SIG-M5 treated with dmso at 0.1 percent for 504 hours (cell line): ENCODE results near the gene PPP1R13B.

ENCODE experiments used
- DNase-seq: peaks from one replicate; lab custom pipeline; 2025; ENCODE audit not compliant: unreplicated experiment; lab: John Stamatoyannopoulos, UW

Gene PPP1R13B

DNA sequence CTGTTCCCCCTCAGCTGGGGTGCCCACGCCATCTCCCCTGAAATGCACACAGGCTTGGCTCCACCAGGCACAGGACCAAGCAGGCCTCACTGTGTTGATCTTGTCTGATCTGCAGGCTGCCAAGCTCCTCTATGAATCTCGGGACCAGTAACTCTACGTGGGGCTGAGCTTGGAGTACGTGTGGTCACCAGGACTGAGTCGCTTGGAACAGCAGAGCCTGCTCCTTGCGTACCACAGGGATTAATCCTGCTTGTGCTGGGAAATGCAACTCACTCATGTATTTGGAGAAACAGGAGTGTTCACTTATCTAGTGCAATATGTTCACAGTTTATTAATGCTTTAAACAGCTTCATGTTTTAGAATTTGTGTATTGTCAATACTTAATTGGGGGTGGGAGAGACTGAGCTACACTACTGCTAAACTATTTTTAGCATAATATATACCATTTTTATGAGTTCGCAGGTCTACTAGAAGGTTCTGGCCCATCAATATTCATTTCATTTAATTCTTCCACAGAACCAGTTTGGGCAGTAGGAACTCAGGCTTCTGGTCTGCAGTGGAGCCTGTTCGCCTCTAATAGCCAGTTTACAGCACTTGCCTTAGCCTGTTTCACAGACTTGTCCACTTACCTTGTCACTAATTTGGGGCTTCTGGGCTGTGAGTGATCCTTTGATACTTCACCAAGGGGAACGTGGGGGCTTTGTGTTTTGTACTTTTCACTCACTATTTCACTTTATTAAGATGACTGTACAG lies 114.3 kb downstream of the PPP1R13B start:
- no peak for DNase-seq

DNA sequence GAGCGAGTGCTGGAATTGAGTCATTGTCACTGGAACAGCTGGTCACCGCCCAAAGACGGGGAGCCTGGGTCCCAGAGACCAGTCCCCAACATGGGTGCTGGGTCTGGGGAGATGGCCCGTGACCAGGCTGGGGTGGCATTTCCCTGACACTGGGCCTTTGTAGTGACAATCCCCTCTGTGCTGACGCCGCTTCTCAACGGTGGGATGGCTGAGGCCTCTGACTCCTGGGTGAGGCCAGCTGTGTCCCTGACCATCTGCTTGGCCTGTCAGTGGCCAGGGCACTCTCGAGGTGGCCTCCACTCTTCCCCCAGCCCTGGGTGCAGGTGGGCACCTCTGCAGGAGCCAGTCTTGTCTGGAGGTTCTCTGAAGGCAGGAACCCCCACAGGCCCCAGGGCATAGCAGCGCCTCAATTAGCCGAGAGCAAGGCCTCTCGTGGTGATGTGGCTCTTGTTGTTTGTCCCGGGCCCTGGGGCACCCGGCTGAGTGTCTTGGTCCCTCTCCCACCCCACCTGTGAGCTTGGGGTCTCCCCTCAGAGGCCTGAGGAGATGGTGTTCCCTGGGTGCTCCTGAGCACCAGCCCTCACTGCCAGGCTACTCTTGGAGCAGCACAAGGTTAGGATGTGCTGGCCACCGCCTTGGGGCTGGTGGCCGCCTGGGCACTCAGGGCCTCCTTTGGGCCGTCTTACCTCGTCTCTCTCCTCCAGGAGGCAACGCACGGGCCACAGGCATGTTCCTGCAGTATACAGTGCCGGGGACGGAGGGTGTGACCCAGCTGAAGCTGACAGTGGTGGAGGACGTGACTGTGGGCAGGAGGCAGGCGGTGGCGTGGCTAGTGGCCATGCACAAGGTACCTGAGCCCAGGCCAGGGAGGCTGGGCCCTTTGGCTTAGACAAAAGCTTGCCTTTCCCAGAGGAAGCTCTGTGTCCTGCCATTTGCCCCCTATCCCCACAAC lies 115.2 kb downstream of the PPP1R13B start:
- no peak for DNase-seq

DNA sequence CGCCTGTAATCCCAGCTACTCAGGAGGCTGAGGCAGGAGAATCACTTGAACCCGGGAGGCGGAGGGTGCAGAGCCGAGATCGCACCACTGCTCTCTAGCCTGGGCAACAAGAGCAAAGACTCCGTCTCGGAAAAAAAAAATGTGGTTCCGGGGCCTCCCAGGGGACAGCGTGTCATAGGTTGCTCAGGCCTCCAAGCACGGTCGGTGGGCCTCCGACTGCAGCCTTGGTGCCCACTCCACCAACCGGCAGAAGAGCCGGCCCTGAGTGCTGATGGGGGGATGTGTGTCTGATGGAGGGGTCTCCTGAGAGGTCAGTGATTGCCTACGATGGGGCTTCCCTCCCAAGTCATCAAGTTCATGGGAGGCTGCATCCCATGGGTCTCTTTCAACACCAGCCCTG lies 115.9 kb downstream of the PPP1R13B start:
- no peak for DNase-seq

DNA sequence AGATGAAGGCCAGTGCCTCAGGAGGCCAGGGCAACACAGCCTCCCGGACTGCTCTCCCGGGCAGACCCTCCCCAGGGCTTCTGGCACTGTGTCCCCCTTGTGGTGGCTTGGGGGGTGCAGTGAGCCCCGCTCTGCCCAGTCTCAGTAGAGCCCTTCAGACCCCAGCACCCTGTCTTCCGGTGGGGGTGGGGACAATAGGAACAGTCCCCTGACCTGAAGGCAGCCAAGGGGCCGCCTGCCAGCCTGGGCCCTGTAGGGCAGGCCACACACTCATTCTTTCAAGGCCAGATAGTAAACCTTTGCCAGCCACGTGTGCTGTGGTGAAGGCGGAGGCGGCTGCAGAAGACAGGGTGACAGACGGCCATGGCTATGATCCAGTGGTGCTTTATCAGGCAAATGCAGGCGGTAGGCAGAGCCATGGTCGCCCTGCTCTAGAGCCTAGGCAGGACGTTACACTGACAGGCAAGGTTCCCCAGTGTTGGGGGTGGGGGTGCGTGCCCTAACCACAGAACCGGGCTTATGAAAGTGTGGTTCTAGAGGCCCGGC lies 116.8 kb downstream of the PPP1R13B start:
- DNase-seq, result no peak

DNA sequence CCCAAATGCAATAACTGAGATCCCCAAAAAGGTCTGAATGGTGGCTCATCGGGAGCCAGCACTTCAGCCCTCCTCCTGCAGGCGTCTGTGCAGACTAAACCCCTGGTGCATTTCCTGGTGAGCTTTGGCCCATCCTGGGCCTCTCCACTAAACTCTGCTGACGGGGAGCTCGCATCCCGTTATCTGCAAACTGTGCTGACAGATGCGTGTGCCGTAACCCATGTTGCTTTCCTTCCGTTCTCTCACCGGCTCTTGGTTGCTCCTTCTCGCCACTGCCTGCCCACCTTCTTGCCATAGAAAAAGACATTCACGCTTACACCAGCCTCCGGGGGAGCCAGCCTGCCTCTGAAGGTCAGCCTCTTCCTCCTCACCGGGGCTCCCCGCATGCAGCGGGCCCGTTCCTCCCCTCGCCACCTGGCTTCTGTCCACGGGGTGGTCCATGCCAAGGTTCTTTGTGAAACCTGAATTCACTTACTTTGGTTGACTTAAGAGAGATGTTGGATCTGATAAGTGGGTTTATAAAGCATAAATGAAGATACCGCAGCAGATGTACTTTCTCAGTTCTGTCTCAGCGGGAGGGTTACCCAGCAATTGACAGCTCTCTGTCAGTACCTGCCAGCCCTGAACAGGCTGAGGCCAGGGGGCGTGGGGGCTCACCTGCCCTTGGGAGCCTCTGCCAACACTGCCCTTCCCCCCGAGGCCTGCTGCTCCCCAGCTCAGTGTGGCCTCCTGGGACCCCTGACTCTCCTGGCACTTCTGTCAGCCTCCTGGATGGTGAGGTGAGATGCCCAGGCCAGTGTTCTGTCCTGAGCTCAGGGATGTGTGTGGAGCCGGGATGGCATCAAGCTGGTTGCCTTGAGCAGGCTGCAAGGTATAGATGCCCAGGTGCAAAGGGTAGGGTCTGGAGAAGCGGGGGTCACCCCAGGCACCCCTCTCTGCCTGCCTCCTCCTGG lies 117.6 kb downstream of the PPP1R13B start:
- DNase-seq, result no peak

DNA sequence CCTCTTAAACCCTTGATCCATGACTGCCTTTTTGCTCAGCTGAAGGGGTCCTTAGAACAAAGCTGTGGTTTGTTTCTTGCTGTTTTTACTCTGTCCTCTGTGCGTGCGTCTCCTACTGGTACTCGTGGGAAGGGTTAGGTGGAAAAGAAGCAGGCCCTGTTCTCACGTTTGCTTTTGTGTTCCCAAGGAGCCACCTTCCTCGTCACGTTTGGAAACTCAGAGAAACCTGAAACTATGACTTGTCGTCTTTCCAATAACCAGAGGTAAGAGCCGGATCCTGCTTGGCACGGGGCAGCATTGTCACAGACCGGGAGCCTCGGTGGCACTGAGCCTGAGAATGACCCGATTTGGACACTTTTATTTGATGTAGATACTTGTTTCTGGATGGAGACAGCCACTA lies 118.7 kb downstream of the PPP1R13B start:
- DNase-seq, result no peak

DNA sequence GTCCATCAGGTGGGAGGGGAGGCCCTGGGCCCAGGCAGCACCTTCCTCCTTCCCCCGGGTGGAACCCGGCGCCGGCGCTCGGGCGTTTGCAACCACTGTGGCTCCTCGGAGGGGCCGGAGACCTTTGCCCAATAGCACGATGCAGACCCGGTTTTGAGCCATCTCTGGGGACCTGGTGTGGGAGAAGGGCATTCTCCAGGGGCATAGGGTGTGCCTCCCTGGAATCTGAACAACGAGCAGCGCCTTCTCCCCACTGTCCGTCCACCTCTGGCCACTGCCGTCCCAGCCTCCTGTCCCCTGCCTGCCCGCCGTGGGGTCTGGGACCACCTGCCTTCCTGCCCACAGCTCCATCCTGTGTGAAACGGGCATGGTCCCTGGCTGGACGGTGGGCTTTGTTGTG lies 119.2 kb downstream of the PPP1R13B start:
- DNase-seq, result no peak

DNA sequence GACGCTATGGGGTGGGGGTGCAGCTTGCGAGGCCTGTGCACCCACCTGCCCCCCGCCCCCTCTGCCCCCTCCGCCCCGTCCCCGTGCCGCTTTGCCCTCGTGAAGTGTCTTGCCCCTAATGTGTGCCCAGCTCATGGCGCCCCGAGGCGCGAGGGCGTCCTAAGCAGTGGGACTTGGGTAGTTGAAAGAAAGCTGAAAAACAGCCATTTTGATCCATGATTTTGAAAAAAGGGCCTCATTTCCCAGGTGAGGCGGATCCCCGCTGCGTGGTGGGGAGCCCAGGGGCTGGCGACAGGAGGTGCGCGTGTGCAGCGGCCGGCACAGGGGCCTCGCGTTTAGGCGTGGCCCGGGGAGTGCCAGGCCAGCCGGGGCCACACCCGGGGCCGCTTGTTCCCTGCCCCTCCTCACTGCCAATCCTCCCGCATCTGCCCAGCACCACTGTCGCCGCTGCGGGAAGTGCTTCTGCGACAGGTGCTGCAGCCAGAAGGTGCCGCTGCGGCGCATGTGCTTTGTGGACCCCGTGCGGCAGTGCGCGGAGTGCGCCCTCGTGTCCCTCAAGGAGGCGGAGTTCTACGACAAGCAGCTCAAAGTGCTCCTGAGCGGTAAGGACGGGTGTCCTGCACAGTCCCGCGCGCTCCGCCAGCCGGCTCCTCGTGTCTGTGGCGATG lies 119.9 kb downstream of the PPP1R13B start:
- no peak for DNase-seq

DNA sequence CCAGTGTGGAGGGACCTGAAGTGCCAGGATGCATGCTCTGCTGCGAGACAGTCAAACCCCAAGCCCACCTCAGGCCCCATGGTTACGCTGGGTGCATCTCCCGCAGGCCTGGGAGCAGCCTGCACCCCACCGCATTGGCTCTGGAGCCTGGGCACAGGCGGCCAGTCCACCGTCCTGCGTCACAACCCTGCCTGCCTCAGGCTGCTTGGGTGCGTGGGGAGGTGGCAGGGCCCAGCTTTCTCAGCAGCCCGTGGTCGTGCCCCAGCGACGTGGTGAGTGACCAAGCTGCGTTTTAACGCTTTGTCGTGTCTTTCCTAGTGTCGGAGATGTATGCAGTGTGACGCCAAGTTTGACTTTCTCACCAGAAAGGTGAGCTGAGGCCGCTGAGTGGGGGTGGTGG lies 120.9 kb downstream of the PPP1R13B start:
- DNase-seq, result no peak

DNA sequence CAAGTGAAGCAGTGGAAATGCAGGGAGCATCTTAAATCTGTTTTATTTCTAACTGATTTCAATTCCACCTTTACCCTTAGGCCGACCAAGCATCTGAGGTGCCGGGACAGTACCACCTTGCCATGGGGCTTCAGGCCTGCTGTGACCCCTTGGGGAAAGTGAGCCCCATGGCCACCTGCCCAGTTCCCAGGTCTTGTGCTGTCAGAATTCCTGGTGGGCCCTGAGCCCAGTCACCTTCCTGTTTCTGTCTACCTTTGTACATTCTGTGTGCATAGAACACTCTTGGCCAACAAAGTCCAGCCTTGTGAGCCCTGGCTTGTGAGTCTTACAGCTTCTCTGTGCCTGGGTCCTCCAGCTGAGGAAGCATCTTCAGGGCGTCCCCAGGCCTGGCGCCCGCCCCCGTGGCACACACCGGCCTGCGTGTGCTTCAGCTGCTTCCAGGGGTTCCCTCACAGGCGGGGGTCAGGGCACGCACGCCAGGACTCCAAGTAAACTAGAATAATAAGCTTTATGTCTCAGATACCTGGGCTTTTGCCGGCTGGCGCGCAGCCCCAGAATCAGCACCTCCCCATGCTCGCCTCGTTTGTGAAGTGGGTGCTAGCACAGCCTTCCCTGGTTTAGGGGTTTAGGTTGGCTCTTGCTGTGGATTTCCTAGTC lies 121.5 kb downstream of the PPP1R13B start:
- DNase-seq, result no peak

DNA sequence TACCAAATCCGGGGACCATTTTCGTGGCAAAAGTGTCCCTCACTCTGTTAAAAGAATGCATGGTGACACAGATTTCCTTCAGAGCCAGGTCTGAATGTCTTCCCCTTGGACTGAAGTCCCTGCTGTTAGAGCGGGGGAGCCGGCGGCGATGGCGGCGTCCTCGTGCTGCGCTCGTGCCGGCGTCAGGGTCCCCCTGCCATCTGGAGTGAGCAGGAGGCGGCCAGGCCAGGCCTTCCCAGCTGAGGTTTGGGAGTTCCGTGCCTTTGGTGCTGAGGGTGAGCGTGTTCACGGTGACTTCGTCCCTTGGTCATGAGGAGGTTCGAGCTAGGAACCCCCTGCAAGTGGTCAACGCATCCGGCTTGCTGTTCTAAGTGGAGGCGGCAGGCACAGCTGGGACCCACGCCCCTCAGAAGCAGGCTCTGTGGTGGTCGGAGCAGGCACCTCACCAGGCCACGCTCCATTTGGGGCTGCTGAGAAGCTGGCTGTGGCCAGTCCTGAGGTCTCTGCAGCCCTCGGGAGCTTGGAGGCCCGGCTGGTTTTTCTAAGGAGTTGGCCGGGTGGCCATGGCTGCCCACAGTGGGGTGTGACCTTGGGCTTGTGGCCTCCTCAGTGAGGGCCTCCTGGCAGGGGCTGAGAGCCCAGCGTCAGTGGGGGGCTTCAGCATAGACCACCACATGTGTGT lies 122.2 kb downstream of the PPP1R13B start:
- no peak for DNase-seq

DNA sequence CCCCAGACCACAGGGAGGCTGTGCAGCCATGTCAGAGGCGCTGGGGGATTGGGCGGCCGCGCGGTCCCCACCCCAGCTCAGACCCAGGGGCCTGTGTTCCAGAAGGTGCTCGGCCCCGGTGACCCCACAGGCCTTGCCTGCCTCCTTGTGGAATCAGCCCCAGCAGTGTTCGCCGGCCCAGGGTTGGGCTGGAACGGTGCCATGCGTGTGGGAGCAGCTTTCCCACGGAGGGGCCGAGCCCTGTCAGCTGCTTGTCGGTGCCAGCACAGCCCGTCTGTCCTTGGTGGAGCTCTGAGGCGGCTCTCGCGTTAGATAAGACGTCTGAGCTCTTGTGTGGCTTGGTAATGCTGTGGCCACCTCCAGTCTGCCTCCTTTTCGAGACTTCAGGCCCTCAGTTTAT lies 123.3 kb downstream of the PPP1R13B start:
- DNase-seq, result no peak

DNA sequence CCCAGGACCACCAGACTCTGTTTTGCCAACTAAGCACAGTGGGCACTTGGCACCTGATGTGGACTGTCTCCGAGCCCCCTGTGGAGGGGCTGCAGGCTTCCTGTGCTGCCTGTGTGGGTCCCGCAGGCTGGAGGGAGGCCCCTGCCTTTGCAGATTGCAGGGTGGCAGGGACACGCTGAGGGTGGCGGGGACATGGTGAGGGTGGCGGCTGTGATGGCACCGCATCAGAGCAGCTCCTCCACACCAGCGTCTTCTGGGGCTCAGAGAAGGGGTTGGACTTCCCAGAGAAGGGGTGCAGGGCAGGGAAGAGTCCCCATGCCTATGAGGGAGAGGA lies 123.7 kb downstream of the PPP1R13B start:
- DNase-seq, result no peak

DNA sequence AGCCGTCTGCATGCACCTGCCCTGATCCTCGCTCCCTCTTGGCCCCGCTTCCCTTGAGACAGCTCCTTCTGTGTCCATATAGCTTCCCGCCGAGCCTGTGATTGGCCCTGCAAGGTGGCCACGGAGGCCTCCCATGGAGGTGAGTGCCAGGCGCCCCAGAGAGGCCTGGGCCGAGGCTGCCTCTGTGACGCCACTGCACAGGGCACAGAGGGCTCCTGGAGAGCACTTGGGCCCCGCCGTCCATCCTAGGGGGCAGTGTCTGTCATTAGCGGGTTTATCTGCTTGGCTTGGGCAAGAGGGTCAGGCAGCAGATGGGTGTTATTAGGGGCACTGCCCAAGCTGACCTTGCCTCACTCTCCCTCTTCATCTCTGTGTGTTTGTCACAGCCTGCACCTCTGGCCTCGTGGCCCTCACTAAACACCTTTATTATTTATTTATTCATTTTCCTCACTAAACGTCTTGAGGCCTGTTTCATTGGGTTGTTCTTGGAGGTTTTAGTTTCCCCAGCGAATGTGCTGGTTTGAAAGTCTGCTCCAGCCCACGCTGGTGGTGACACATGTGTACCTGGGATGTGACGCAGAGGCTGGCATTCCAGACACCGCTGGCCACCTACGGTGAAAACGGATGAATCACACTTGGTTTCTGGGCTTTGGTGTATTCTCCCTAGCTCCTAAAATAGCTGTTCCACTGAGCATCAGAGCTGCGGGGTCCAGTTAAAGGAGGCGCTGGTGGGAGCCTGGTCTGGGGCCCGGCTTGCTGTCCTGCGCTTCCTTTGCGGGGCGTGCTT lies 125.8 kb downstream of the PPP1R13B start:
- no peak for DNase-seq

DNA sequence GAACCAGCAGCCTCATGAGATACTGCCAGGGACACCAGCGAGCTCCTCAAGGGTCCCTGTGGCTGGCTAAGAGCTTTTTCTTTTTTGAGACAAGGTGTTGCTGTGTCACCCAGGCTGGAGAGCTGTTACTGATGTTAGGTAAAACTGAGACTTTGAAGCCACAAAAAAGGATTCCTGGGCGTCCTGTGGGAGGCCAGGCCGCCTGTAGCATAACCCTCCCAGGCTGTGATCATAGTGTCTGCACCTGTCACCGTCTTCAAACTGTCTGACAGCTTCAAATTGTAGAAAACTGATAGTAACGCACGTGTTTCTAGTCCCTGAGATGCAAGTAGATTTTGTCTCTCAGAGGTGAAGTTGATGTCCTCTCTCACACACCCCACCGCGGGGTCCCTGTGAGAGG lies 127.6 kb downstream of the PPP1R13B start:
- DNase-seq, result no peak

DNA sequence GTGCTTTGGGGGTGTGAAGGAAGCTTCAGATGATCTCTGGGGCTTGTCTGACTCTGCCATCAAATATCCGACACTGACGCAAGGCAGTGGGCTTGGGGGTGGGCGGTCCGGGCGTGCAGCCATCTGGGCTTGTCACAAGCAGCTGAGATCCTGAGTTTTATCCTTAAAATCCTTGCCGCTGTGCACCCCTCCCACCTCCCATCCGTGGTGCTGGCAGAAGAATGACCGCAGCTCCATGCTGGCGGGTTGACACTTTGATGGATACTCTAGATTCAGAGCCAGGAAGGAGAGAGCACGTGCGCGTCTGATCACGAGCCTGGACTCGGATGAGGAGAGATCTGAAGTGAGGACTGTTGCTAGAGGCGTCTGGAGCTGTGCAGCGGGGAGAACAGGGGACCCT lies 128.8 kb downstream of the PPP1R13B start:
- no peak for DNase-seq

DNA sequence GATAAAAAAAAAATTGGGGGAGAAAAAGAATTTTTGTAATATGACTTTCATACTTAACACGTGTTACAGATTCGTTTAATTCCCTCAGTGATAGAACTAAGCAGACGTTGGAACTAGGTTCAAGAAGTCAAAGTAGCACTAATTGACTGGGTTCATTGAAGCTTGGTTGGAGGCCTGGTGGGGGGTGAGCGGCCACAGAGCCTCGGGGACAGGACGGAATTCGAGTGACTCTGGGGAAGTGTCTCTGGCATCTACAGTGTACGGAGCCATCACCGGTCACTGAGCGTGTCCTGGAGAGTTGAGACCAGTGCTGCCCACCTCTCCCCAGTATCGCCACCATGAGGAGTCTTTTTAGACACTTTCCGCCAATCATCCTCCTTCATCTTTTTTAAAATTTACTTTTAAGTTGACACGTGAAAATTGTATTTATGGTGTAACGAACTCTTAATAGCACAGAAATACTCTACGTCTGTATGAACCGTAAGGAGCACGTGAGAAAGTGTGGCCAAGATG lies 130.4 kb downstream of the PPP1R13B start:
- no peak for DNase-seq

DNA sequence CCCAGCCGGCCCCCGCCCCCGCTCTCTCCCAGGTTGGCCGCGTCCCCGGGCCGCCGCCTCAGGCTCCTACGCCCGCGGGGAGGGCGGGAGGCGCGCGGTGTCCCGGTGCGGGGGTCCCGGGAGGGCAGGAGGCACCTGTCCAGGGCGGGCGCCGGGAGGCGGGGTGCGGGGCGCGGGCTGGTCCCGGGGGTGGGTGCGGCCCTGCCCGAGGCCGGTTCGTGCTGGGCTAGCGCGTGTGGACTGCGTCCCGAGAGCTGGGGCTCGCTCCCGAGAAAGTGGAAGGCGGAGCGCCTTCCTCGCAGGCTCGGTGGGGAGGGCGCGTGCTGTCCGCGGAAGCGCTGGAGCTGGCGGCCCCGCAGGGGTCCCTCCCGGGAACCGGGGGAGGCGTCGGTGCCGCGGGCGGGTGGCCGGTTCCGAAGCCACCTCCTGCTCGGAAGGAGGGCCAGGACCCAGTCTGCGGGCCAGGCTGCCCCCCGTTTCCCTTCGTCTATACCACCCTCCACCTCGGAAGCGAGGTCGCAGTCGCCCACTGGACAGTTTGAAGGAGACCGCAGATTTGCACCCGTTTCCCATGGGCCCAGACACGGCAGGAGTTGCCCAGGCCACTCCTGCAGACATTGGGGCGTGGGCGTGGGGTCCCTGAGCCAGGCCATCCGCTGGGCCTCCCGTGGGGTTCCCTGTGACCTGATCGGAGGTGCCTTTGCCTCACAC lies 131.1 kb downstream of the PPP1R13B start:
- DNase-seq, result no peak
